GM12878 (cell line): ENCODE results near the gene ZG16B.

Experiments
- CTCF ChIP-seq, 3 experiments: IDR thresholded peaks in 2 of 3; conservative IDR thresholded peaks in 1 of 3; 2 replicates each; pipeline ENCODE4 v1.5.1; 2011; ENCODE audit warnings: low read depth in 3 of 3, low read length in 3 of 3, mild to moderate bottlenecking in 3 of 3, control low read depth in 2 of 3, moderate library complexity in 2 of 3, inconsistent platforms in 1 of 3, mixed read lengths in 1 of 3; ENCODE audit not compliant: control insufficient read depth in 2 of 3, insufficient read depth in 1 of 3; ENCODE audit errors: extremely low read depth in 1 of 3
- EP300 ChIP-seq, 2 experiments: fragments of 150-350 bp in 1 of 2; IDR thresholded peaks; 2 replicates each; pipeline ENCODE4 v1.6.1; 2011 to 2012; ENCODE audit warnings: low read depth in 2 of 2, low read length in 2 of 2, borderline replicate concordance in 1 of 2, improper control_type of control experiment in 1 of 2, inconsistent platforms in 1 of 2; ENCODE audit not compliant: control insufficient read depth in 1 of 2
- EZH2 ChIP-seq: IDR thresholded peaks from 2 replicates; pipeline ENCODE4 v1.6.1; 2012; ENCODE audit warnings: low read depth, mild to moderate bottlenecking, control low read depth, inconsistent platforms, low read length, borderline replicate concordance; ENCODE audit not compliant: control insufficient read depth
- POLR2AphosphoS5 ChIP-seq: IDR thresholded peaks from 2 replicates; pipeline ENCODE4 v1.6.1; 2011; ENCODE audit warnings: mild to moderate bottlenecking, low read length, inconsistent platforms
- SPI1 ChIP-seq: IDR thresholded peaks from 2 replicates; pipeline ENCODE4 v1.6.1; 2011; ENCODE audit warnings: low read depth, mild to moderate bottlenecking, low read length, moderate library complexity, borderline replicate concordance; ENCODE audit not compliant: insufficient read depth
- ZBTB33 ChIP-seq: fragments of 450-650 bp; IDR thresholded peaks from 2 replicates; pipeline ENCODE4 v1.6.1; 2017; ENCODE audit warnings: mild to moderate bottlenecking

- no peak for TF ChIP-seq POLR2AphosphoS5
- no peak for TF ChIP-seq SPI1
- no peak for TF ChIP-seq EZH2
- no peak for TF ChIP-seq EP300 (IDR thresholded peaks at IDR 0.05; ENCODE audit: borderline replicate concordance in 1 of 2, control insufficient read depth in 1 of 2, low read depth in 2 of 2, low read length in 2 of 2)
- no peak for TF ChIP-seq CTCF (IDR thresholded peaks at IDR 0.05 in 2 of 3, conservative IDR thresholded peaks at IDR 0.05 in 1 of 3; ENCODE audit: control insufficient read depth in 2 of 3, extremely low read depth in 1 of 3, insufficient read depth in 1 of 3, low read depth in 3 of 3, low read length in 3 of 3)
- TF ChIP-seq ZBTB33, result no peak
These were observed 30.8 kb upstream of the ZG16B start for GRCh38 chr16:2799205-2799858.
